Measurements from ENCODE around the gene SSTR4. TPM values are rescaled to one million over a fixed set of nuclear protein-coding genes. Genes with fewer than 3 reads are reported as not detected.

SSTR4 gene
- total and polyA plus RNA-seq, 8 donors = 0.07 TPM; not detected in 7

- no peaks in the 10 kb centered on the region for H3K9me3 ChIP-seq
- H3K4me1 ChIP-seq = no peaks in the 10 kb centered on the region
- no peak for TF ChIP-seq CTCF (IDR thresholded peaks at IDR 0.05)
- FAIRE-seq (no peak), DNase-seq (no peak), ATAC-seq (no peak)
- H3K27ac ChIP-seq = no peak overlapping the region
- no peaks in the 10 kb centered on the region for H3K36me3 ChIP-seq
- no peaks in the 10 kb centered on the region for H3K27me3 ChIP-seq
- 72 to 83% methylated on average over 10 of the region's 10 CpGs for WGBS, 2 donors
- intact Hi-C loops (cut with DNase I) = no loop called here
- no peak overlapping the region for H3K4me3 ChIP-seq
These were observed 45.4 kb downstream of the SSTR4 start for GRCh38 chr20:23080521-23080920.

- Histone ChIP-seq H3K27ac (no peak overlapping the region), H3K4me3 (peak overlapping the region in 1 of 4 donors; percentile 3), H3K27me3 (no peaks in the 10 kb centered on the region), H3K36me3 (no peaks in the 10 kb centered on the region), H3K4me1 (no peaks in the 10 kb centered on the region), H3K9me3 (no peaks in the 10 kb centered on the region)
- FAIRE-seq (no peak), ATAC-seq (no peak), DNase-seq (no peak)
- intact Hi-C loops (cut with DNase I) = no loop called here
- TF ChIP-seq CTCF (IDR thresholded peaks at IDR 0.05) = no peak
- 45 to 58% methylated on average over 9 of the region's 9 CpGs for WGBS, 2 donors
These were observed 46.2 kb downstream of the SSTR4 start for GRCh38 chr20:23081263-23081819.

GRCh38 chr20:23082846-23083552 is 47.9 kb downstream of the SSTR4 start:
- Histone ChIP-seq H3K27ac (peak overlapping the region in 2 of 4 donors; percentile 27 to 83), H3K4me3 (peak overlapping the region in 1 of 4 donors; percentile 33), H3K36me3 (no peaks in the 10 kb centered on the region), H3K9me3 (no peaks in the 10 kb centered on the region), H3K27me3 (no peaks in the 10 kb centered on the region), H3K4me1 (no peaks in the 10 kb centered on the region)
- intact Hi-C loops (cut with DNase I) = no loop called here
- FAIRE-seq (no peak), ATAC-seq (peak; percentile 36 to 73 (median 63)), DNase-seq (peak in 2 of 6 donors; percentile 33 to 38)
- WGBS, 2 donors = 48 to 49% methylated on average over 9 of the region's 9 CpGs
- TF ChIP-seq CTCF (IDR thresholded peaks at IDR 0.05) = no peak

- no peaks in the 10 kb centered on the region for H3K4me1 ChIP-seq
- DNase-seq = no peak
- H3K36me3 ChIP-seq = no peaks in the 10 kb centered on the region
- ATAC-seq = no peak
- no peak for FAIRE-seq
- intact Hi-C loops (cut with DNase I) = no loop called here
- TF ChIP-seq CTCF (IDR thresholded peaks at IDR 0.05) = no peak
- peak overlapping the region in 1 of 4 donors; percentile 33 for H3K4me3 ChIP-seq
- no peaks in the 10 kb centered on the region for H3K9me3 ChIP-seq
- WGBS, 2 donors = 72 to 78% methylated on average over 15 of the region's 15 CpGs
- no peaks in the 10 kb centered on the region for H3K27me3 ChIP-seq
- H3K27ac ChIP-seq = peak overlapping the region in 2 of 4 donors; percentile 27 to 83
These were observed 48.6 kb downstream of the SSTR4 start for GRCh38 chr20:23083553-23084220.
